K562 (cell line): ENCODE data around the gene SYTL2. TPM values are rescaled to one million over a fixed set of nuclear protein-coding genes. Genes with fewer than 3 reads are reported as not detected.

Experiments used
- ATAC-seq: fragments of 200-7000 bp; cut with Tn5 transposase; 3 replicates; pipeline ENCODE4 v1.9.1; 2020; ENCODE audit warnings: moderate library complexity
- BruUV-seq: library from RNA; stranded (reverse); fragments of 400-500 nt; replicated peaks from 2 replicates; lab custom pipeline; 2021; lab: Mats Ljungman, UMichigan
- CTCF ChIA-PET: fragments of 300-600 bp; formaldehyde crosslinking; extraction: SDS; loops from one replicate; lab custom pipeline; 2021; ENCODE audit warnings: low intra/inter-chr PET ratio; lab: Yijun Ruan, JAX
- POLR2A ChIA-PET: fragments of 300-600, 350-650 bp; sonication (Branson Sonifier 250); formaldehyde crosslinking; extraction: SDS; loops from one replicate; lab custom pipeline; 2021; ENCODE audit warnings: antibody characterized with exemption, inconsistent platforms; lab: Yijun Ruan, JAX
- DNase-seq, 4 experiments: peaks; one replicate each; pipeline versions ENCODE4 v3.0.0 to v3.0.0-alpha.2; 2011 to 2018; ENCODE audit warnings: low spot score in 3 of 4, mixed read lengths in 3 of 4; ENCODE audit errors: extremely low read depth in 1 of 4
- FAIRE-seq: peaks from 2 replicates; lab custom pipeline; 2011; peaks lifted over from hg19 to GRCh38; lab: Jason Lieb, UNC
- H2AFZ ChIP-seq: 2 replicates; pipeline ENCODE4 v1.6.0; 2011; ENCODE audit warnings: low read depth, low read length, control low read depth, inconsistent platforms
- H3K27ac ChIP-seq: fragments of 200-600 bp; 3 replicates; pipeline ENCODE4 v1.8.0; 2011; ENCODE audit warnings: low read depth, mild to moderate bottlenecking, control low read depth, inconsistent platforms, low read length, moderate library complexity, mixed read lengths; ENCODE audit errors: extremely low read depth
- H3K27me3 ChIP-seq, 2 experiments: fragments of 300-600 bp in 1 of 2; 2 replicates in 1 of 2; 3 replicates in 1 of 2; pipeline versions ENCODE4 v1.6.0 to v1.8.0; 2011; ENCODE audit warnings: inconsistent platforms in 2 of 2, low read length in 2 of 2, mild to moderate bottlenecking in 1 of 2, mixed read lengths in 1 of 2, moderate library complexity in 1 of 2; ENCODE audit not compliant: control insufficient read depth in 2 of 2, insufficient read depth in 2 of 2
- H3K36me3 ChIP-seq: fragments of 300-600 bp; 3 replicates; pipeline ENCODE4 v1.8.0; 2011; ENCODE audit warnings: mild to moderate bottlenecking, low read length, inconsistent platforms; ENCODE audit not compliant: control insufficient read depth, insufficient read depth
- H3K4me1 ChIP-seq, 2 experiments: fragments of 200-600 bp in 1 of 2; replicated peaks in 1 of 2; 2 replicates in 1 of 2; 3 replicates in 1 of 2; pipeline versions ENCODE4 v1.5.1 to v1.8.0; 2011; ENCODE audit warnings: inconsistent platforms in 2 of 2, low read length in 2 of 2, mild to moderate bottlenecking in 1 of 2, mixed read lengths in 1 of 2, moderate library complexity in 1 of 2; ENCODE audit not compliant: control insufficient read depth in 2 of 2, insufficient read depth in 2 of 2
- H3K4me2 ChIP-seq: 2 replicates; pipeline ENCODE4 v1.6.1; 2011; ENCODE audit warnings: low read length, control low read depth, inconsistent platforms, mixed read lengths; ENCODE audit not compliant: insufficient read depth
- H3K4me3 ChIP-seq: fragments of 200-600 bp; sonication (generic), shearing (Covaris generic); 2 replicates; pipeline ENCODE4 v1.5.1; 2016; ENCODE audit warnings: control low read depth, inconsistent platforms
- H3K79me2 ChIP-seq: fragments of 200-600 bp; 3 replicates; pipeline ENCODE4 v1.8.0; 2011; ENCODE audit warnings: low read length, inconsistent platforms; ENCODE audit not compliant: control insufficient read depth, insufficient read depth
- H3K9ac ChIP-seq, 2 experiments: 2 replicates each; pipeline versions ENCODE4 v1.6.0 to v1.6.1; 2011; ENCODE audit warnings: low read depth in 2 of 2, low read length in 2 of 2, control low read depth in 1 of 2, inconsistent platforms in 1 of 2, mild to moderate bottlenecking in 1 of 2, mixed read lengths in 1 of 2; ENCODE audit not compliant: insufficient read depth in 1 of 2
- H3K9me1 ChIP-seq: one replicate; pipeline ENCODE4 v1.6.0; 2011; ENCODE audit warnings: inconsistent platforms, mild to moderate bottlenecking, low read length, moderate library complexity; ENCODE audit not compliant: control insufficient read depth, insufficient read depth
- H3K9me3 ChIP-seq: replicated peaks from 2 replicates; pipeline ENCODE4 v1.5.1; 2011; ENCODE audit warnings: low read depth, low read length, inconsistent platforms; ENCODE audit not compliant: control insufficient read depth, insufficient read depth
- H4K20me1 ChIP-seq: replicated peaks from 2 replicates; pipeline ENCODE4 v1.6.1; 2011; ENCODE audit warnings: low read length, inconsistent platforms, mixed read lengths; ENCODE audit not compliant: control insufficient read depth, insufficient read depth
- HNRNPH1 ChIP-seq: fragments of 200-400 bp; formaldehyde crosslinking; optimal IDR thresholded peaks from 2 replicates; pipeline ENCODE3; 2017; ENCODE audit warnings: low read depth, mild to moderate bottlenecking, low read length, moderate library complexity
- PPARD ChIP-seq: fragments of 250-450 bp; sonication (Bioruptor Pico); IDR thresholded peaks from 2 replicates; pipeline ENCODE4 v1.8.0; 2022; ENCODE audit warnings: inconsistent platforms, mild to moderate bottlenecking, moderate library complexity
- RBM15 ChIP-seq: fragments of 200-400 bp; formaldehyde crosslinking; IDR thresholded peaks from 2 replicates; pipeline ENCODE4 v1.6.1; 2018; ENCODE audit warnings: mild to moderate bottlenecking, low read length, moderate library complexity; ENCODE audit not compliant: insufficient read depth
- SMARCE1 ChIP-seq: fragments of 450-650 bp; IDR thresholded peaks from 2 replicates; pipeline ENCODE4 v1.7.1; 2016; ENCODE audit warnings: mild to moderate bottlenecking
- ZNF146 ChIP-seq: IDR thresholded peaks from one replicate; pipeline ENCODE4 v1.6.1; 2018; ENCODE audit warnings: missing compliant biosample characterization; ENCODE audit not compliant: unreplicated experiment
- WGBS: fragments of 100-300 bp; shearing (Covaris generic); methylation state at CpG from one replicate; pipeline ENCODE4 v1.1.6; 2016; ENCODE audit warnings: low coverage, mixed read lengths; ENCODE audit not compliant: insufficient coverage; ENCODE audit errors: missing lambda C conversion rate; 5-methylcytosine and 5-hydroxymethylcytosine counted together
- in situ Hi-C: fragments of 300-500 bp; cut with MboI; formaldehyde crosslinking; loops from 4 replicates; pipeline ENCODE4 v1.15.0; 2018; ENCODE audit warnings: inconsistent platforms, mixed read lengths
- intact Hi-C: fragments of 100-400 bp; cut with micrococcal nuclease; formaldehyde crosslinking; loops from 2 replicates; pipeline ENCODE4 v1.14.2; 2022
- polyA plus RNA-seq, 8 experiments: library from polyadenylated mRNA; depleted of rRNA in 4 of 8; stranded (reverse) in 5 of 8; unstranded in 3 of 8; fragments of >200 nt; fragmentation: Nextera tagmentation in 2 of 8; fragmentation: Illumina TruSeq in 1 of 8; extraction: Ambion mirVana in 2 of 8; extraction: Trizol in 1 of 8; gene quantifications; 2 replicates each; pipeline versions ENCODE4 v1.2.1 to v1.2.3, GENCODE V29; 2011 to 2014; ENCODE audit warnings: inconsistent platforms in 1 of 8, missing spikeins in 1 of 8
- total RNA-seq, 7 experiments: library from RNA; depleted of rRNA in 6 of 7; stranded (reverse); fragments of >200 nt in 6 of 7; fragmentation: Illumina TruSeq in 2 of 7; extraction: Trizol in 2 of 7; gene quantifications; 2 replicates each; pipeline versions ENCODE4 v1.2.1 to v1.2.3, GENCODE V29; 2011 to 2021; ENCODE audit warnings: low replicate concordance in 1 of 7
- TF ChIP-seq, protein P1 (sequence below): sonication (generic); formaldehyde crosslinking; IDR thresholded peaks from 2 replicates; pipeline ENCODE4 v1.8.1; 2023; ENCODE audit warnings: mild to moderate bottlenecking, missing genetic modification reagents

Gene SYTL2
- total and polyA plus RNA-seq, 9 of the 15 experiments (the other 6 are each of a cell fraction or from before 2014, with no cell fraction given) = 0.05 to 0.57 (median 0.35) TPM

DNA sequence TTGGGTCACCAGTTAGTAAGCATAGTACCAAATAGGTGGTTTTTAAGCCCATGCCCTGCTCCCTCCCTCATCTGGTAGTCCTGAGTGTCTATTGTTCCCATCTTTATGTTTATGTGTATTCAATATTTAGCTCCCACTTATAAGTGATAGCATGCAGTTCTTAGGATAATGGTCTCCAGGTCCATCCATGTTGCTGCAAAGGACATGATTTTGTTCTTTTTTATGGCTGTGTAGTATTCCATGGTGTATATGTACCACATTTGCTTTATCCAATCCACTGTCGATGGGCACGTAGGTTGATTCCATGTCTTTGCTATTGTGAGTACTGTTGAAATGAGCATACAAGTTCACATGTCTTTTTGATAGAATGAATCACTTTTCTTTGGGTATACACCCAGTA is 18.2 kb upstream of the SYTL2 start:
- CTCF ChIA-PET = no interaction called here
- no peak overlapping the region for H3K4me2 ChIP-seq

GRCh38 chr11:85828640-85828978 is 17.7 kb upstream of the SYTL2 start:
- CTCF ChIA-PET = no interaction called here
- in situ Hi-C loops (no loop called here), intact Hi-C loops (loop anchor here (10.0 kb wide), 1 partner anchor 234 kb away; no protein-coding TSS in a partner anchor)
- H3K27ac ChIP-seq = no peak overlapping the region
- no peaks in the 10 kb centered on the region for H3K9me1 ChIP-seq
- H4K20me1 ChIP-seq = no peaks in the 10 kb centered on the region
- no peaks in the 10 kb centered on the region for H3K79me2 ChIP-seq
- TF ChIP-seq, protein P1, sequence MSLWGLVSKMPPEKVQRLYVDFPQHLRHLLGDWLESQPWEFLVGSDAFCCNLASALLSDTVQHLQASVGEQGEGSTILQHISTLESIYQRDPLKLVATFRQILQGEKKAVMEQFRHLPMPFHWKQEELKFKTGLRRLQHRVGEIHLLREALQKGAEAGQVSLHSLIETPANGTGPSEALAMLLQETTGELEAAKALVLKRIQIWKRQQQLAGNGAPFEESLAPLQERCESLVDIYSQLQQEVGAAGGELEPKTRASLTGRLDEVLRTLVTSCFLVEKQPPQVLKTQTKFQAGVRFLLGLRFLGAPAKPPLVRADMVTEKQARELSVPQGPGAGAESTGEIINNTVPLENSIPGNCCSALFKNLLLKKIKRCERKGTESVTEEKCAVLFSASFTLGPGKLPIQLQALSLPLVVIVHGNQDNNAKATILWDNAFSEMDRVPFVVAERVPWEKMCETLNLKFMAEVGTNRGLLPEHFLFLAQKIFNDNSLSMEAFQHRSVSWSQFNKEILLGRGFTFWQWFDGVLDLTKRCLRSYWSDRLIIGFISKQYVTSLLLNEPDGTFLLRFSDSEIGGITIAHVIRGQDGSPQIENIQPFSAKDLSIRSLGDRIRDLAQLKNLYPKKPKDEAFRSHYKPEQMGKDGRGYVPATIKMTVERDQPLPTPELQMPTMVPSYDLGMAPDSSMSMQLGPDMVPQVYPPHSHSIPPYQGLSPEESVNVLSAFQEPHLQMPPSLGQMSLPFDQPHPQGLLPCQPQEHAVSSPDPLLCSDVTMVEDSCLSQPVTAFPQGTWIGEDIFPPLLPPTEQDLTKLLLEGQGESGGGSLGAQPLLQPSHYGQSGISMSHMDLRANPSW (CRISPR knock-in tag) = no peak
- TF ChIP-seq PPARD (CRISPR knock-in tag) (no peak), HNRNPH1 (no peak), SMARCE1 (no peak)
- TF ChIP-seq, all 486 proteins: peak for 0
- Histone ChIP-seq H3K4me2 (no peak overlapping the region), H3K27me3 (peaks cover 14 to 17% of the 10 kb centered on the region in 2 experiments; a peak in 4 of 5 replicates), H3K4me3 (no peak overlapping the region), H3K36me3 (no peaks in the 10 kb centered on the region), H3K9ac (no peak overlapping the region), H3K4me1 (no peaks in the 10 kb centered on the region), H2AFZ (no peak overlapping the region), H3K9me3 (no peaks in the 10 kb centered on the region)
- POLR2A ChIA-PET = interaction anchor here (0.6 kb wide), 1 partner anchor 115 kb away, joined by 3 read pairs; no protein-coding TSS in a partner anchor
- FAIRE-seq (no peak), ATAC-seq (no peak), DNase-seq (no peak)
- WGBS = 0% methylated on average over 1 of the region's 1 CpG
- BruUV-seq = no TSS peak

More for the DNA sequence above, 18.2 kb upstream of the SYTL2 start:
- BruUV-seq = no TSS peak
- Histone ChIP-seq H3K9me1 (no peaks in the 10 kb centered on the region), H3K4me3 (no peak overlapping the region), H3K36me3 (no peaks in the 10 kb centered on the region), H3K9ac (no peak overlapping the region), H2AFZ (no peak overlapping the region), H3K4me1 (no peaks in the 10 kb centered on the region), H3K27me3 (peaks cover 10 to 17% of the 10 kb centered on the region in 2 experiments; a peak in 4 of 5 replicates), H3K27ac (no peak overlapping the region), H3K9me3 (no peaks in the 10 kb centered on the region), H4K20me1 (no peaks in the 10 kb centered on the region), H3K79me2 (no peaks in the 10 kb centered on the region)
- intact Hi-C loops (loop anchor here (10.0 kb wide), 1 partner anchor 234 kb away; no protein-coding TSS in a partner anchor), in situ Hi-C loops (no loop called here)
- FAIRE-seq (no peak), DNase-seq (no peak), ATAC-seq (no peak)
- 0% methylated on average over 2 of the region's 2 CpGs for WGBS
- TF ChIP-seq RBM15 (no peak), ZNF146 (CRISPR knock-in tag) (peak; percentile 68)
- POLR2A ChIA-PET = interaction anchor here (0.6 kb wide), 1 partner anchor 116 kb away, joined by 3 read pairs; no protein-coding TSS in a partner anchor
